Right renal cortex interstitium (tissue), 3 donors: ENCODE measurements around the gene BPIFB3. TPM values are rescaled to one million over a fixed set of nuclear protein-coding genes. Genes with fewer than 3 reads are reported as not detected.

ENCODE experiments used
- DNase-seq, 3 donors: peaks; one replicate each; pipeline ENCODE4 v3.0.0-alpha.2; 2013; ENCODE audit warnings: low read depth in 3 of 3, low spot score in 2 of 3
- polyA plus RNA-seq, 3 donors: library from polyadenylated mRNA; unstranded; fragments of 120-200 nt; gene quantifications; one replicate each; pipeline ENCODE4 v1.2.1, GENCODE V29; 2013; ENCODE audit not compliant: insufficient read length in 3 of 3

The BPIFB3 gene, protein sequence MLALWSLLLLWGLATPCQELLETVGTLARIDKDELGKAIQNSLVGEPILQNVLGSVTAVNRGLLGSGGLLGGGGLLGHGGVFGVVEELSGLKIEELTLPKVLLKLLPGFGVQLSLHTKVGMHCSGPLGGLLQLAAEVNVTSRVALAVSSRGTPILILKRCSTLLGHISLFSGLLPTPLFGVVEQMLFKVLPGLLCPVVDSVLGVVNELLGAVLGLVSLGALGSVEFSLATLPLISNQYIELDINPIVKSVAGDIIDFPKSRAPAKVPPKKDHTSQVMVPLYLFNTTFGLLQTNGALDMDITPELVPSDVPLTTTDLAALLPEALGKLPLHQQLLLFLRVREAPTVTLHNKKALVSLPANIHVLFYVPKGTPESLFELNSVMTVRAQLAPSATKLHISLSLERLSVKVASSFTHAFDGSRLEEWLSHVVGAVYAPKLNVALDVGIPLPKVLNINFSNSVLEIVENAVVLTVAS
- not detected for polyA plus RNA-seq

DNA sequence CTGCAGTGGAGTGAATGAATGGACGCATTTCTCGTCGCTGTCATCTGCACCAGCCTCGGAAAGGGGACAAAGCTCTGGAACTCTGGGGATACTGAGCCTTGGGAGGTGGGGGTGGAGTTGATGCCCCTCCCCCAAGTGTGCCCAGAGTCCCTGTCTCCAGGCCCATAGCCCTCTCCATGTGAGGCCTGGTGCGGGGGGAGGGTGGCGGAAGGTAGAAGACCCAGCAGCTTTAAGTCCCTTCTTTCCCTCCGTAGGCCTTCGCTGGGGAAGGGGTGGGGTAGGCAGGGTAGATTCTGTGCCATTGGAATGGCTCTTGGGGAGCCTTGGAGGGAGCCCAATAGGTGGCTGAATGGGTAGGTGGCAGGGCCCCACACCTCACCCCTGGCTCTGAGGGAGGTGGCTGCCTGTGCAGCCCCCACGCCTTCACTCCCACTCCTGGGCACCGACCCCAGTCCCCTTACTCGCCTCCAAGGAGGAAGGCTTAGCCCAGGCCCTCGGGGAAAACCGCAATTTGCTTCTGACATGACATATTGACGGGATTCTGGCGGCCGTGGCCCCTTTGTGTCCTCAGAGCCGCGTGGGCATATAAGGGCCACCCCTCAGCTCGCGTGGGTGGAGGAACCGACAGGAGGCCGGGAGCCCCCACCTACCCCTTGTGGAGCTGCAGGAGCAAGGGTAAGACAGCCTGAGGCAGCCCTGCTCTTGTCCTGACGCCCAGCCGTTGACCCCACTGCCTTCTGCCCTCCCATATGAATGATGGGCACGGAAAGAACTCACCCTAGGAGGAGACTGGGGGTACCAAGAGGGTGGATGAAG is at the start of gene BPIFB3:
TSS of gene BPIFB3 (plus strand) at position 613 of the 816 bp plus-strand sequence. CDS start 1,533 bp downstream, outside the sequence.
- DNase-seq, result no peak

DNA sequence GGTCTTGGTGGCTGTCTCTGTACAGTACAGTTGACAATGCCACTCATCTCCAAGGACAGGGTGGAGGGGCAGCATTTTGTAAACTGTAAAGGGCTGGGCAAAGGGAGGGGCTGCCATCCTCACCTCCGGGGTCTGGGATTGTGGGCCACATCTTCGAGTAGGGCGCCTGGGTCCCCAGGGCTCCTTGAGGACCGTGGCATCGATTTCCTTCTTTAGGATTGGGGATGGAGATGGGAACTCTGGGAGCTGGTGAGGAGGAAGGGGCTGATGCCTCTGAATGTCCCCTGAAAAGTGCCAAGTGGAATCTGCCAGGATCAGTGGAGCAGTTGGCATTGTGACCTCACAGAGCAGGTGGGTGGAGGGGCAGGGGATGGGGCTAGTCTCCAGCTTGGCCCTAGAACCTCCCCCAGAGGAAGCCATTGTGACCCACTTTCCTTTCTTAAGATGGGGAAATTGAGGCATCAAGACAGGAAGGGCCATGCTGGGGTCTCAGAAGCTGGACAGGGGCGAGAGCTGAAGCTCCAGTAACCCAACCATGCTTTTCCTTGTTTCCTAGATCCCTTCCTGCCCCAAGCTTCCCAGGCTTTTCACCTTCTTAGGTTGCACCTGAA is 49.5 kb upstream of the BPIFB3 start, which contains the start of gene SUN5:
TSS of gene SUN5 (minus strand) at position 293 of the 611 bp plus-strand sequence. CDS start at position 200, 93 bp downstream.
- DNase-seq, result no peak

DNA sequence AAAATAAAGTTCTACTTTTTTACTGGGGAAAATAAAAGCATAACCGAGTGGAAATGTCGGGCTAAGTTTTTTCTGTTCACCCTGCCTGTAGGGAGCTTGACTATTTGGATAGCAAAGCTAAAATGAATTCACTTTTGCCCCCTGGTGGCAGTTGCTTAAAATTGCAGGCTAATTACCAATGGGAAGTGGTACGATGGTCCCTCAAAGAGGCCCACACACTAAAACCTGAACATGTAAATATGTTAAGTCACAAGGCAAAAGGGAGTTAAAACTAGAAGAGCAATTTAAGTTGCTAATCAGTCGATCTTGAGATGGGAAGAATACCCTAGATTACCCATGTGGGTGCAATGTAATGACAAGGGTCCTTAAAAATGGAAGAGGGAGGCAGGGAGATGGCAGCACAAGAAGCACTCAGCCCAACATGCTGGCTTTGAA is 48.6 kb upstream of the BPIFB3 start:
- DNase-seq, result no peak

DNA sequence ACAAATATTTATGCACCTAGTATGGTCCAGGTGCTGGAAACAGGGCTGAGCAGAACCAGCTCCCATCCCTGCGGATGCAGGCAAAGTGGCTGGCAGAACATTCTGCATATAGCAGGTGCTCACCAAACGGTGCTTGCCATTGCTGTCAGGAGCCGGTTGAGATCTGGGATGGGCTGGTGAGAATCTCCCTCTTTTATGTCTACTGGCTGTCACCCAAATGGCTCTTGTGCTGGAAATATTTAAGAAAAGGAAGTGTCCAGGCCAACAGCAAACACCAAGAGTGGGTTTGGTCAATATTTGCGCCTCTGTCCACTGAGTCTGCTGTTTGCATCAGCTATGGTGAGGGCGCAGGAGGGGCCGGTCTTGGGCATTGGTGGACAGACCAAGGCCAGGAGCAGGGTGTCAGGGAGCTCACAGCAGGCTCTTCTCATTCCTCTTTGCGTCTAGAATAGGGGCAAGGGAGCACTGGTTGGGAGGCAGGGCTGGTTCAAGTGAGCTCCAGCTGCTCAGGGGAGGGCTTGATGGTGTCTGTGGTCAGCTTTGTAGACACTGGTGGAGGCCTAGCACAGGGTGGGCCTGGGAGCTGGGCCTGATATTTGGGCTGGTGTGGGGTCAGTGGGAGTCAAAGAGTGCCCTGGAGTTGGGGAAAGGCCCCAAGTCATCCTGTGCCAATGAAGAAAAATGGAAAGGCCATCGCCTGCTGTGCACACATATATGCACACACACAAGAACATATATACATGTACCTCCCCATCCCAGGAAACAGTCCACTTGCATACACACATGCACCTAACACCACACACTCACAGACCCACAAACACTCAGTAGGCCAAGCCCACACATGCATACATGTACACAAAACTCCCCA is 47.6 kb upstream of the BPIFB3 start:
- DNase-seq, result no peak

DNA sequence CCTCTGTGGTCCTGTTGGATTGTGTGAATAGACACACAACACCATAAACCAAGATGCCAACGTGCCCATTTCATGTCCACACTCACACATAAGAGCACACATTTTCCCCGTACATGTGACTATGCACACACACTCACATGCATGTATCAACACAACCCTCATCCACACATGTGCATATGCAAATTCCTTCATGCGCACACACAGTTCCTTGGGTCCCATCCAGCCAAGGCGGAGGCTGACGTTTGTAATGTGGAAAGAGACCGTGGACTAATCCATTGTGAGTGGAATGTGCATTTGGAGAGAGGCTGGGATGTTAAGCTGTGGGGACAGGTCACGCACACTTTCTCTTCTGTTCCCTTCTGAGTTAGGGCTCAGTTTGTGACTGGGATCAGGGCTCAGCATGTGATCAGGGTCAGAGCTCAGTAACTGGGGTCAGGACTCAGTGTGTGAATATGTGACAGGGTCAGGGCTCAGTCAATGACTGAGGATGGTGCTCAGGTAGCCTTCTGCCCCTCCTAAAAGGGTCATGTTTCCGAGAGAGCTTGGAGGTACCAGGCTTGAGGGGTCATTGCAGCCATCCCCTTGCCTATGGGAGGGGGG is 46.8 kb upstream of the BPIFB3 start:
- DNase-seq, result no peak

DNA sequence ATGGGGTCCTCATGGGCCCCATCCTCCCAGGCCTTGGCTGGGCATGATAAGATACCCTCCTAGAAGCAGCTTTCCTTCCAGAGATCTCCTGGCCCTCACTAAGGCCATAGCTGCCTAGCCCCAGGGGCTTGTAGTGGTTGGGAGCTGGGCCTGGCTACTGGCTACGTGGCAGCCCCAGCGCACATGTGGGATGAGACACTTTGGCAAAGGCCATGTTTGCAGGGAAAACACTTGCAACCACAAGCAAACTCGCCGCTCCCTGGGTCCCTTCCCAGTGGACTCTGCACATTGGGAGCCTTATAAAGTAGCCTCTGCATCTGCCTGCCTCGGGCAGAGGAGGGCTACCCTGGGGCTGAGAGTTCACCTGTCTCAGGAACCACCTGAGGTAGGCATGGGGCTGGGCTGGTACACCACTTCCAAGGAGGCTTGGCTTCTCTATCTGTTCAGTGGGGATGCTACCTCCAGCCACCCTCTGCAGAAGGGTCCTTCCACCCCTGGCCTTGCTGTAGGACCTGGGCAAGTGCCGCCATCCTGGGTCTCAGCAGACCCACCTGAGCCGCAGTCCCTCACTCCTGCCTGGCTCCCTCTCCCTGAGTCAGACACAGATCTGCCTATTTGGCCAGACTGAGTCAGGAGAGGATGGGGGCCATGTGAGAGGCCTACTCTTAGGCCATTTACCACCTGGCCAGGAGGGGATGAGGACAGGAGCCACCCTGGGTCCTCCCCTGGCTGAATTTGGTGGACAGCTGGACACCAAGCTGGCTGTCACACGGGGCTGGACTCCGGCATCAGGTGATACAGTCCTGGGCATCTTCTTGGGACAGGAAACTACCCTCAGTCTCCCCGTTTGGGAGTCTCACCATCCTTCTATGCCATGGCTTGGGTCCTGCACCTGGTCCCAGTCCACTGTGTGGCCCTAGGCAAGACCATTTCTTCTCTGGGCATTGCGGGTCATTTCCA is 46.0 kb upstream of the BPIFB3 start, which contains the start of gene BPIFB2:
TSS of gene BPIFB2 (plus strand) at position 329 of the 960 bp plus-strand sequence. CDS start 871 bp downstream, outside the sequence.
- DNase-seq, result no peak

DNA sequence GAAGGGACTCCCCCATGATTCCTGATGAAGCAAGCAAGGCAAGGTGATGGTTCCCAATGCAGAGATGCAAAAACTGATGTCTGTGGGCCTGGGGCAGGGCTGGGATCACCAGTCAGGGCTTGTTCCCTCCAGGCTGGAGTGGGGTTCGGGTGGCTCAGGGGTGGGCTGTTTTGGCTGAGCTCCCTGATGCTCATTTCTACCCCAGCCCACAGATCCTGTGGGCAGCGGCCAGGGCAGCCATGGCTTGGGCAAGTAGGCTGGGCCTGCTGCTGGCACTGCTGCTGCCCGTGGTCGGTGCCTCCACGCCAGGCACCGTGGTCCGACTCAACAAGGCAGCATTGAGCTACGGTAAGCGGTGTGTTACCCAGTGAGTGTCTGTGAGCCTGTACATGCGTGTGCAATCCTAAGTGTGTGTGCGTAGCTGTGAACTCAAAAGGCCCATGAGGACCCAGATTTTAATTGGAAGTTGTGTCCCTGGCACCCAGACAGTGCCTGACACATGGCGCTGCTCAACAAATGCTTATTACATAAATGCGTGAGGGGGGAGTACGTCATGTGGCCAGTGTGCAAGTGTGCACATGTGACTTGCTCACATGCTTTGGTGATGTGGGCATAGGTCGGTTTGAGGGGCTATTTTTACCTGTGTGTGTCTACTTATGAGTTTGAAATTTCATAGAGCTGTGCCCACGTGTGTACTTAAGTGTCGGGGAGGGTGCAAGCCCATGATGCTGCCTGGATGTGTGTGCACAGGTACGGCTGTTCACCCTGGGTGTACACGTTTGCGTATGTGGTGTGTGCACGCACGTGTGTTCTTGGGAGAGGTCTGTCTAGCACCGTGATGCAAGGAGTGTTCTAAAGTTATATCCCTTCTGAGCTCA is 45.1 kb upstream of the BPIFB3 start:
- DNase-seq, result no peak

DNA sequence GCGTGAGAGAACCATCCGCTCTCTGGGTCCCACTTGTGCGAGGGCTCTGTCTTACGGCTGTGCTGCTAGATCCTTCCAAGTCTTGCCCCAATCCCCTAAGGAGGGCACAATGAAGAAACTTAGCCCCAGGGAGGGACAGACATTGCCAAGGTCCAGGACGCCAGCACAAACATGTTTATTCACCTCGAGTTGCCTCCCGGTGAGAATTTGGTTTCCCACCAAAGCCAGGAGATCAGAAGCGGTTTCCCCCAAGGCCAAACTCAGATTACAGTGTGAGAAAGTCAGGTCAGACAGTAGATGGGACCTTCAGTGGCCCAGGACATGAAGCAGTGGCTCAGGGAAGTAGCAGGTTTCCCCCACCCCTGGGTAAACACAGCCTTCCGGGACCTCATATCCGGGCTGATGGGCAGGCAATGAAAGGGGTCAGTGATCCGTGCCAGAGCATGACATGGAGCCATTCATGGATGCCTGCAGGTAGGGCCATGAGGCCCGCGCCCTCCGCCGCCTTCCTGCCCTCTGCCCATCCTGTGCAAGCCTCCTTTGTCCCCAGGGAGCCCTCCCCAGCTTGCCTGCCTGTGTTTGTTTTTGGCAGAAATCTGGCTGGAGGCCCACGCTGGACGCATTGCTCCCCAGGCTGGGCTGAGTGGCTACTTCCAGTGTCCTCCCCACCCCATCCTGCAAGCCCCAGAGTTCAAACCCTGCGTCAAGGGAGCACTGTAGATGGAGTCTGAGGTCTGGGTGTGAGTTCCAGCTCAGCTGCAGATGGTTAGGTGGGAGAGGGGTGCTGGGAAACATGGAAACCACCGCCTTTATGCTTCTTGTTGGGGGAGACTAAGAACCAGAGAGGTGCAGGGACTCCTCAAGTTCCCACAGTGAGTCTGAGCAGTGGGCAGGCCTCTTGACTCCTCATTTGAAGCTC is 44.2 kb upstream of the BPIFB3 start:
- peak in 1 of 3 donors; percentile 19 for DNase-seq

DNA sequence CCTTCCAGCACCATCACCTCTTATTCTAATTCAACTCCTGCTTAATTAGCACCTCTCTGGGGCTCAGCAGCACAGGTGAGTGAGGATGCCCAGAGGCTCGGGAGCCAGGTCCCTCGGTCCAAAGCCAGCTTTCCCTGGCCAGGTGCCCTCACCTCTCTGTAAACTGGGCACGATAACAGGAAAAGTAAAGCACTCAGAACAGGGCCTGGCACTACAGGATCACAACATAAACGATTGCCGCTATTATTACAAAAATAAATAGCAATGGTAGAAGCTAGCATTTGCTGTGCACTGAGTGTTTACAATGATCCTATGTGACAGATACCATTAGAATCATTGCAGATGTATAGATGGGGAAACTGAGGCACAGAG is 43.6 kb upstream of the BPIFB3 start:
- no peak for DNase-seq

DNA sequence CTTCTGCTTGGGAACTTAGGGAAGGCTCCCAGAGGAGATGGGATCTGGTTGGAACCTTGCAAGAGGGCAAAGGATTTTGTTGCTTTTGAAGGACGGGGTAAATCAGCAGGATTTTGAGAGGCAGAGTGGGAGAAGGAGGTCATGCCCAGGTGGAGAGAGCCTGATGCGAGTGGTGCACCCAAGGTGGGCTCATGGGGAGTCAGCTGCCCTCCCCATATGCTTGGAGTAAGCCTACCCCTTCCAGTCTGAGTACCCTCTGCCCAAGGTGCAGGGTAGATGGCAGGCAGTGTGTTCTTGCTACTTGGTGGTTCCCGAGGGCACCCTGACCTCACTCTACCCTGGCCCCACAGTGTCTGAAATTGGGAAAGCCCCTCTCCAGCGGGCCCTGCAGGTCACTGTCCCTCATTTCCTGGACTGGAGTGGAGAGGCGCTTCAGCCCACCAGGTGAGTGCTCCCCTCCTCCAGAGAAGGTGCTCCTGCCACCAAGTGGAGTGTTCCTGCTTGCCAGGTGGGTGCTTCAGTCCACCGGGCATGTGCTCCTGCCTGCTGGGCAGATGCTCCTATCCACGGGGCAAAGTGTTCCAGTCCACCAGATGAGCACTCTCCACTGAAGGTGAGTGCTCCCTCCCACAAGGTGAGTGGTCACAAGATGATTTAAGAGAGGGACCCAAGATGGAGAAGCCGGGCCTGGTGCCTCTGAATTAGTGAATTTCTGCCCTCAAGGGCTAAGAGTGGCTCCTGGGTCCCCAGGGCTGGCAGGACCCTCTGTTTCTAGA is 42.8 kb upstream of the BPIFB3 start:
- DNase-seq, result no peak

DNA sequence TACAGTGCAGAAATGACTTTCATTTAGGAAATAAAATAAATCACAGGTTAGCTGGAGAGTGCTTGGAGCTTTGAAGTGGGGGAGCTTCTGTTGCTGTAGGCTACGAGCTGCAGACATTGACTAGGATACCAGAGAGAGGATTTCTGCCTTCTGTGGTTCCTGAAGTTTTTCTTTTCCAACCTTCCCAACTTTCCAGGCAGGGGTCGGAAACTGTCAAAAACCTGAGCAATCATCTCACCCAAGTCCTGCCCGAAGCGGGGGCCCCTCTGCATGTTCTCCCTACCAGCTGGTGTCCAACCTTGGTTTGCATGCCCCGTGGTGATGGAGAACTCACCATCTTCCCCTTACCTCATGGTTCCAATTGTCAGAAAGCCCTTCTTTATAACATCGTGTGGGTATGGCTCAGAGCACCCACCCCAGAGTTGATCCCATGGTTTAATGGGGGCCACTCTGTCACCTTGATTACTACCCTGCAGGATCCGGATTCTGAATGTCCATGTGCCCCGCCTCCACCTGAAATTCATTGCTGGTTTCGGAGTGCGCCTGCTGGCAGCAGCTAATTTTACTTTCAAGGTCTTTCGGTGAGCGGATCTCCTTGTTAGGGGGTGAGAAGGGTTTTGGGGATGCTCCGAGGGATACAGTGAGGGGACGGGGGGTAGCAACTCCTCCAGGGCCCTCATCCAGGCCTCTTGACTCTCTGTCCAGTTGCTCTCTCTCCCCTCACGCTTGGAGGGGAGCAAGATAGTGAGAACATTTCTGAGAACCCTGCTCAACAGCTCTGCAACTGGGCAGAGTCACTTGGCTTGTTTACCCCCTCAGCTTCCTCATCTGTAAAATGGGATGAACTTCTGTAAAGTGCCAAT is 41.1 kb upstream of the BPIFB3 start:
- no peak for DNase-seq

DNA sequence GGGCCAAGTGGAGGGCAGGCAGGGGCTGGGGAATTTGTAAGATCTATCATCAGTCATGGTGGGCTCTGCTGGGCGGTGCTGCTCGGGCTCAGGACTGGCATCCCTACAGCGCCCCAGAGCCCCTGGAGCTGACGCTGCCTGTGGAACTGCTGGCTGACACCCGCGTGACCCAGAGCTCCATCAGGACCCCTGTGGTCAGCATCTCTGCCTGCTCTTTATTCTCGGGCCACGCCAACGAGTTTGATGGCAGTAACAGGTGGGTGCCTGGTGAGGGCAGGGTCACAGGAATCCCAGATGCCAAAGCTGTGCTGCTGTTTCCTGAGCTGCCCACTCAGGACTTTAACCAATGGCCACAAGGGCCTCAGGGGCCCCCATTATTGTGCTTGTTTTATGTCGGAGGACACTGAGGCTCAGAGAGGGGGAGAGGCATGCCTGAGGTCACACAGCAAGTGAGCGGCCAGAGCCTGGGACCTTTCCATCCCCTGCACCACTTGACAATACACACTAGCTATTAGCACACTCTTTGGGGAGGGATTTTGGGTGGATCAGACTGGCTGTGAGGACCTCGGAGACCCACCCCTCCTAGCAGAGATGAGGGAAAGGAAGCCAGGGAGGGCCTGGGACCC is 39.9 kb upstream of the BPIFB3 start:
- DNase-seq, result no peak

DNA sequence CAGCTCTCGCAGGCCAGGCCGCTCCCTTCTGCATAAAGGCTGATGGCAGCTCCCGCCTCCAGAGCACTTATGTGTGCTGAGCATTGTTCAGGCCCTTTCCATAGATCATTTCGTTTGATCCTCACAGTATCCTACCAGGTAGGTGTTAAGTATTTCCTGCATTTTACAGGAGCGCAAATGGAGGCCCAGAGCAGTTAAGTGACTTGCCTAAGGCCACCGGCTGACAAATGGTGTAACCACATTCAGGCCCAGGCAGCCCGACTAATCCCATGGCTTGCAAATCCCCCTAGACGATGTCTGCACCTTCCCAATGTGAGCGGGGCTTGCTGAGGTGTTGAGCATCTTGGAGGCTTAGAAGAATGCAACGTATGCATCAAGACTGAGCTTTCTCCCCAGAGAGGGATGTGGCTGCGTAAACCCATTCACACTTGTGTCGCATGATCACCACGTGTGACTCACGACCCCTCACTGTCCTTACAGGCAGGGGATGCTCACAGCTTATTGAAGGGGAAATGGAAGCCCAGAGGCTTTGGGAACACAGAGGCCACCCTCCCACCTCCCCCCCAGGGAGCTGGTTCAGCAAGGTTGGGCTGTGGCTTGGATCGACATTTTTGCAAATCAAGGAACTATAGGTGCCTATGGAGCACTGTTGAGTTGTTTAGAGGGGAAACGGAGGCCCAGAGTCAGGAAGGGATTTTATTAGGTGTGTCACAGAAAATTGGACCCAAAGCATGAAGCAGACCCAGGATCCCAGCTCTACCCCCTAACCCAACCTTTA is 39.2 kb upstream of the BPIFB3 start:
- no peak for DNase-seq

DNA sequence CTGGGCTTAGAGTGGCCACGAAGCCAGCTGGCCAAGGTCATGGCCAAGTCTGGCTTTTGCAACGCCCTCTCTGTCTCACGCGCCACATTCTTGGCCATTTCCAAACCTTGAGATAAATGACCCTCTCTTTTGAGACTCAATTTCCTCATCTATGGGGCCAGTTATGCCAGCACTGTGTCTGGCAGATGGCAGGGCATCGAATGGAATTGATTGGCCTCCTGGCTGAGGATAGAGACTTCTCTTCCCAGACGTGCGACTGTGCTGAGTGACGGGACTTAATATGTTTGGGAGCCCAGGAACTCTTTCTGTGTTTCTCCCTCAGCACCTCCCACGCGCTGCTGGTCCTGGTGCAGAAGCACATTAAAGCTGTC is 38.6 kb upstream of the BPIFB3 start:
- DNase-seq, result no peak
